Measurements from ENCODE around the gene NSG1. TPM values are rescaled to one million over a fixed set of nuclear protein-coding genes. Genes with fewer than 3 reads are reported as not detected.

Gene NSG1
- polyA plus RNA-seq, 2 of the 4 experiments (the other 2 are of a cell fraction): 0.26 to 0.34 TPM

- peak; percentile 48 to 60 for DNase-seq (ENCODE audit: low read depth in 1 of 2, low spot score in 1 of 2)
- ATAC-seq: peak; percentile 93 to 96
- no peaks in the 10 kb centered on the region for H3K9me3 ChIP-seq
- CTCF ChIA-PET: interaction anchor here (0.6 to 2.2 kb wide), 11 partner anchors 9 to 172 kb away, joined by 3 to 10 read pairs (median 5); no protein-coding TSS in a partner anchor
- no peak overlapping the region for H3K4me2 ChIP-seq
- no peak for FAIRE-seq
- no peaks in the 10 kb centered on the region for H3K4me1 ChIP-seq
- POLR2A ChIA-PET: no interaction called here
- no peak overlapping the region for H3K4me3 ChIP-seq
- H3K27ac ChIP-seq: no peak overlapping the region
- WGBS (ENCODE audit: missing lambda C conversion rate): 41% methylated on average over 7 of the region's 7 CpGs
- TF ChIP-seq MAFK (IDR thresholded peaks at IDR 0.05; ENCODE audit: partially characterized antibody): no peak
- no peak for TF ChIP-seq POLR2AphosphoS2 (conservative IDR thresholded peaks at IDR 0.05; ENCODE audit: low read length)
- TF ChIP-seq MAX (IDR thresholded peaks at IDR 0.05): peak; percentile 61
- TF ChIP-seq RAD21 (conservative IDR thresholded peaks at IDR 0.05 in 1 of 2, IDR thresholded peaks at IDR 0.05 in 1 of 2): peak; percentile 29 to 45; a peak in 2 of 5 replicates
- TF ChIP-seq SMC3 (IDR thresholded peaks at IDR 0.05): peak; percentile 41; the same call in 1 of the 3 replicates
- TF ChIP-seq ZFP36 (IDR thresholded peaks at IDR 0.05; ENCODE audit: borderline replicate concordance, partially characterized antibody): no peak
- TF ChIP-seq, protein P1, sequence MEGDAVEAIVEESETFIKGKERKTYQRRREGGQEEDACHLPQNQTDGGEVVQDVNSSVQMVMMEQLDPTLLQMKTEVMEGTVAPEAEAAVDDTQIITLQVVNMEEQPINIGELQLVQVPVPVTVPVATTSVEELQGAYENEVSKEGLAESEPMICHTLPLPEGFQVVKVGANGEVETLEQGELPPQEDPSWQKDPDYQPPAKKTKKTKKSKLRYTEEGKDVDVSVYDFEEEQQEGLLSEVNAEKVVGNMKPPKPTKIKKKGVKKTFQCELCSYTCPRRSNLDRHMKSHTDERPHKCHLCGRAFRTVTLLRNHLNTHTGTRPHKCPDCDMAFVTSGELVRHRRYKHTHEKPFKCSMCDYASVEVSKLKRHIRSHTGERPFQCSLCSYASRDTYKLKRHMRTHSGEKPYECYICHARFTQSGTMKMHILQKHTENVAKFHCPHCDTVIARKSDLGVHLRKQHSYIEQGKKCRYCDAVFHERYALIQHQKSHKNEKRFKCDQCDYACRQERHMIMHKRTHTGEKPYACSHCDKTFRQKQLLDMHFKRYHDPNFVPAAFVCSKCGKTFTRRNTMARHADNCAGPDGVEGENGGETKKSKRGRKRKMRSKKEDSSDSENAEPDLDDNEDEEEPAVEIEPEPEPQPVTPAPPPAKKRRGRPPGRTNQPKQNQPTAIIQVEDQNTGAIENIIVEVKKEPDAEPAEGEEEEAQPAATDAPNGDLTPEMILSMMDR (IDR thresholded peaks at IDR 0.05): peak; percentile 46
- no peak for TF ChIP-seq CBX2 (IDR thresholded peaks at IDR 0.05; ENCODE audit: borderline replicate concordance, low read depth)
Observed at GRCh38 chr4:4430492-4431195, 43.7 kb downstream of the NSG1 start.

DNA sequence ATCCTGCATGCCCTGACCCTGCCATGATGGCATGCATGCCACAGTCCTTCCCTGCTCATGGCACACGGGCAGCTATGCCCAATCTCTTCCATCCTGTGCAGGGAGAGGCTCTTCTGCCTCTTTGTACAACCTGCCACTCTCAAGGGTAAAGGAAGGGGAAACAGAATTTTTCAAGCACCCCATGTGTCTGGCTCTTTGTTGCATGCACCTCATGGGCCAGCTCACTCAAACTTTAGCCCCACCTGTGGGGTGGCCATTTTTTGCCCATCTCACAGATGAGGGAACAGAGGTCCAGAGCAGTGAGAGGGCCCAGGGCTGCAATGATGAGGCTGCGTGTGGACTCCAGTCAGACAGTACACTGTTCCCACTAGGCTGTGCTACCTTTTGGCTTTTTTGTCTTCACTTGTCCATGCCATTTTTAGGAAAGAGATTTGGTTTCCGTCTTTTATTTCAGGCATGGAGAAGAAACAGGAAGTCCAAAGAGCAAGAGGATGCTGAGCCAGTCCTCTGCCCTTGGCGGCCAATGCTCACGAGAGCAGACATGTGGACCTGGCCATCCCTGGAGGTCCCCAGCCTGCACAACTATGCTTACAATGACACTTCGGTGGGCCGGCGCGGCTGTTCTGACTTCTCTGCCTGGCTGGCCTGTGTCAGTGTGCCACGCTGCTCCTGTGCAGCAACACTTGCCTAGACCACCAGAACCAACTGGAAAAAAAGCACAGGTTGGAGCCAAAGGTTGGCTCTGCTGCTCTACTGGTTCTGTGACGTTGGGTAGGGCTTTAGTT lies 45.6 kb downstream of the NSG1 start:
- Histone ChIP-seq H3K4me3 (no peak overlapping the region), H3K27ac (no peak overlapping the region), H3K4me1 (no peaks in the 10 kb centered on the region), H3K4me2 (no peak overlapping the region), H3K9me3 (no peaks in the 10 kb centered on the region)
- FAIRE-seq: no peak
- no peak for TF ChIP-seq SMC3 (IDR thresholded peaks at IDR 0.05)
- TF ChIP-seq CHD4 (IDR thresholded peaks at IDR 0.05; ENCODE audit: borderline replicate concordance): no peak
- TF ChIP-seq CBX8 (IDR thresholded peaks at IDR 0.05): no peak
- no peak for TF ChIP-seq SREBF2 (IDR thresholded peaks at IDR 0.05)
- no peak for TF ChIP-seq ESRRA (IDR thresholded peaks at IDR 0.05; ENCODE audit: borderline replicate concordance, low read length)
- TF ChIP-seq GATA3 (IDR thresholded peaks at IDR 0.05; ENCODE audit: borderline replicate concordance): no peak
- TF ChIP-seq, protein P1 (IDR thresholded peaks at IDR 0.05): no peak
- no peak for TF ChIP-seq HOXB13 (CRISPR knock-in tag; IDR thresholded peaks at IDR 0.05; ENCODE audit: low read depth)
- no peak for TF ChIP-seq USF2 (IDR thresholded peaks at IDR 0.05)
- no peak for TF ChIP-seq FOSL2 (IDR thresholded peaks at IDR 0.05)
- TF ChIP-seq FOSL2 (CRISPR knock-in tag; IDR thresholded peaks at IDR 0.05): no peak
- TF ChIP-seq ZC3H11A (IDR thresholded peaks at IDR 0.05): no peak
- no peak for TF ChIP-seq RFX5 (IDR thresholded peaks at IDR 0.05)
- TF ChIP-seq HDAC2 (IDR thresholded peaks at IDR 0.05): no peak
- no peak for TF ChIP-seq HOXB5 (CRISPR knock-in tag; IDR thresholded peaks at IDR 0.05)
- ChIA-PET CTCF (interaction anchor here (1.6 to 1.7 kb wide), 2 partner anchors 11 to 170 kb away, joined by 3 to 8 read pairs; no protein-coding TSS in a partner anchor), POLR2A (no interaction called here)
- no peak for ATAC-seq
- no peak for DNase-seq (ENCODE audit: low read depth in 1 of 2, low spot score in 1 of 2)
- 97% methylated on average over 11 of the region's 11 CpGs for WGBS (ENCODE audit: missing lambda C conversion rate)
